T-helper 2 cell (primary cell): ENCODE measurements around the gene GCFC2.

Experiments used
- DNase-seq, 5 experiments: peaks; one replicate each; pipeline versions ENCODE4 v3.0.0 to v3.0.0-alpha.2; 2012 to 2022

GCFC2 gene

GRCh38 chr2:75622929-75623328 is 87.8 kb downstream of the GCFC2 start:
- no peak for DNase-seq

GRCh38 chr2:75622500-75622899 is 88.2 kb downstream of the GCFC2 start:
- no peak for DNase-seq

GRCh38 chr2:75621228-75621627 is 89.5 kb downstream of the GCFC2 start:
- no peak for DNase-seq

GRCh38 chr2:75619956-75620740 is 90.6 kb downstream of the GCFC2 start:
- no peak for DNase-seq

GRCh38 chr2:75616933-75617332 is 93.8 kb downstream of the GCFC2 start:
- DNase-seq, result no peak

- no peak for DNase-seq
Measured at GRCh38 chr2:75616406-75616805, 94.3 kb downstream of the GCFC2 start.

- DNase-seq, result no peak
Measured at GRCh38 chr2:75614162-75614651, 96.5 kb downstream of the GCFC2 start.

- DNase-seq, result no peak
Measured at GRCh38 chr2:75612862-75613243, 97.9 kb downstream of the GCFC2 start.
